Subcutaneous abdominal adipose tissue (tissue), 5 donors: ENCODE results near the gene MIDN.

Experiments used
- H3K27ac ChIP-seq: one replicate; pipeline ENCODE4 v1.7.0; 2013; ENCODE audit warnings: low read depth, mild to moderate bottlenecking, inconsistent platforms, low read length, moderate library complexity
- H3K27me3 ChIP-seq, 5 donors: one replicate each; pipeline ENCODE4 v1.7.0; 2013; ENCODE audit warnings: low read length in 5 of 5, inconsistent platforms in 1 of 5; ENCODE audit not compliant: control insufficient read depth in 5 of 5, insufficient read depth in 4 of 5
- H3K36me3 ChIP-seq, 5 donors: one replicate each; pipeline ENCODE4 v1.7.0; 2013; ENCODE audit warnings: low read length in 5 of 5; ENCODE audit not compliant: control insufficient read depth in 5 of 5, insufficient read depth in 5 of 5
- H3K4me1 ChIP-seq, 5 donors: one replicate each; pipeline ENCODE4 v1.7.0; 2013; ENCODE audit warnings: low read length in 5 of 5, mild to moderate bottlenecking in 3 of 5, moderate library complexity in 1 of 5; ENCODE audit not compliant: control insufficient read depth in 5 of 5, insufficient read depth in 5 of 5
- H3K4me3 ChIP-seq, 5 donors: one replicate each; pipeline ENCODE4 v1.7.0; 2013; ENCODE audit warnings: low read length in 5 of 5, low read depth in 1 of 5
- H3K9ac ChIP-seq, 5 donors: one replicate each; pipeline ENCODE4 v1.7.0; 2013; ENCODE audit warnings: low read length in 5 of 5, mild to moderate bottlenecking in 4 of 5, moderate library complexity in 3 of 5
- H3K9me3 ChIP-seq, 5 donors: one replicate each; pipeline ENCODE4 v1.7.0; 2013; ENCODE audit warnings: low read length in 5 of 5; ENCODE audit not compliant: control insufficient read depth in 5 of 5
- donor health status: healthy.
- donor health status: healthy.
- donor health status: healthy.
- donor health status: healthy.
- donor health status: healthy.

The MIDN gene

DNA sequence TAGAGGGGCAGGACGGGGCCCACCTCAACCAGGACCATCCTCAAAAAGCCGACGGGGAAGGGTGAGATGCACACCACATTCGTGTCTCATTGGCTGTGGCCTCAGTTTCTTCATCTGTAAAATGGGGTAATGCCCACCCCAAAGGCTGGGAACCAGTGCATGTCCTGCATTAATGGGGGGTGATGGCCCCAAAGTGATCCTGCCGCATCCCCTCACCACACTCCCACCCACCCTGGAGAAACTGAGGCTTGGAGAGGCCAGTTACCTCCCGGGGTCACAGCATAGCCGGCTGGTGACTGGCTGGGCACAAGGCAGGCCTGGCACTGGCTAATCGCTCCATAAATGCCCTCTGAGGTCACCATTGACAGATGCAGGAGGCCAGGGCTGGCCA, 640 bp upstream of the MIDN start:
- Histone ChIP-seq H3K4me3 (peak overlapping the region in 4 of 5 donors; percentile 42 to 80 (median 62)), H3K4me1 (peaks cover 2 to 57% (median 53%) of the 10 kb centered on the region in 5 donors), H3K9ac (peak overlapping the region in 3 of 5 donors; percentile 59 to 84 (median 69))

DNA sequence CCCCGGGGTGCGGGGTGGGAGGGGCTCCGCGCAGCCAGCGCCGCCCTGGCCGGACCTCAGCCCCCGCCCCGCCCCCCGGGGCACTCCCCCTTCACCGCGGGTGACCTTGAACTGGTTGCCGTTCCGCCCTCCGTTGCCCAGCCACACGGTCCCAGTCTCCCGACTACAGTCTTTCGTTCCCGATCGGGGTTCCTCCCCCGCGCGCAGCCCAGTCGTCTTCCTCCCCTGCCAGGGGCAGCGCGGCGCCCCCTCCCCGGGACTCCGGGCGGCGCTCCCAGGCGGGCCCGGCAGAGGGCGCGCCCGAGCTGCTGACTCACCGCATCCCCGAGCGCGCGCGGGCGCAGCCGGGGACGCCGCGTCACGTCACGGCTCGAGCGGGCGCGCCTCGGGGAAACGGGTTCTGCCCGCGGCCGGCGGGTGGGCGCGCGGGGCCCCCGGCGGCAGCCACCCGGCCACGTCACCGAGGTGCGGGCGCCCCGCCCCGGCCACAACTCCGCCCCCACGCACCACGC, 459 bp downstream of the MIDN start:
- H3K9me3 ChIP-seq: no peaks in the 10 kb centered on the region
- H3K27me3 ChIP-seq: no peaks in the 10 kb centered on the region
- peaks cover 0 to 11% (median 6%) of the 10 kb centered on the region in 5 donors for H3K36me3 ChIP-seq
- peak overlapping the region in 4 of 5 donors; percentile 63 to 80 (median 70) for H3K4me3 ChIP-seq
- peaks cover 2 to 55% (median 49%) of the 10 kb centered on the region in 5 donors for H3K4me1 ChIP-seq
- H3K9ac ChIP-seq: peak overlapping the region in 4 of 5 donors; percentile 71 to 83 (median 76)
- peak overlapping the region; percentile 93 for H3K27ac ChIP-seq

More for the DNA sequence above, 640 bp upstream of the MIDN start:
- no peaks in the 10 kb centered on the region for H3K27me3 ChIP-seq
- peak overlapping the region; percentile 93 for H3K27ac ChIP-seq
- H3K9me3 ChIP-seq: no peaks in the 10 kb centered on the region
- H3K36me3 ChIP-seq: peaks cover 0 to 8% (median 6%) of the 10 kb centered on the region in 5 donors

DNA sequence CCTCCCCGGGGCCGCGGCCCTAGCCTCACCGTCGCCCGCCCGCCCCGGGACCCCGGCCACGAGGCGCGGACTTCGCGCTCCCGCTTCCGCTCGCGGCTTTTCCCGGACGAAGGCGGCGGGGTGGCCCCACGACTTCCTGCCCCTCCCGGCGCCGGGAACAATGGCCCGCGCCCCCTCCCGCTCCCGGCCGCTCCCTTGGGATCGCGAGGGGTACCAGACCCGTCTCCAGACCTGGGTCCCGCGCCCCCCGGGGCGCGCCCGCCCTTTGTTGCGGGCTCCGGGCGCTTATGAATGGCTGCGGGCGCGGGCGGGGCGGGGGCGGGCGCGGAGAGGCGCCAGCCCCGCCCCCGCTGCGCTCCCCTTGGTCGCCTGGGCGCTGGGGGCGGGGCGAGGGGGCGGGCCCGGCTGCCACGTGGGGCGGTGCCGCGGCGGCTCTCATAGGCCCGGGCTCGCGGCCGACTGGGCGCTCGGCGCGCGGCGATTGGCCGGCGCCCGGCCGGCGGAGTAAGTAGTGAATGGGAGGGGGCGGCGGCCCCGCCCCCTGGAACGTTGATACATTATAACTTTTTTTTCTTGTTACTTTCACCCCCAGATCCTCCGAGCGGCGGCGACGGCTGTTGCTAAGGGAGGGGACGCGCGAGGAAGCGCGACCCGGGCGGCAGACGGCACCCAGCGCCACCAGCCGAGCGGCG, 1.1 kb downstream of the MIDN start:
- Histone ChIP-seq H3K27me3 (no peaks in the 10 kb centered on the region), H3K9me3 (no peaks in the 10 kb centered on the region), H3K4me3 (peak overlapping the region in 4 of 5 donors; percentile 75 to 86 (median 78)), H3K4me1 (peaks cover 2 to 55% (median 49%) of the 10 kb centered on the region in 5 donors), H3K27ac (peak overlapping the region; percentile 93), H3K36me3 (peaks cover 0 to 17% (median 11%) of the 10 kb centered on the region in 5 donors), H3K9ac (peak overlapping the region in 4 of 5 donors; percentile 37 to 84 (median 79))

DNA sequence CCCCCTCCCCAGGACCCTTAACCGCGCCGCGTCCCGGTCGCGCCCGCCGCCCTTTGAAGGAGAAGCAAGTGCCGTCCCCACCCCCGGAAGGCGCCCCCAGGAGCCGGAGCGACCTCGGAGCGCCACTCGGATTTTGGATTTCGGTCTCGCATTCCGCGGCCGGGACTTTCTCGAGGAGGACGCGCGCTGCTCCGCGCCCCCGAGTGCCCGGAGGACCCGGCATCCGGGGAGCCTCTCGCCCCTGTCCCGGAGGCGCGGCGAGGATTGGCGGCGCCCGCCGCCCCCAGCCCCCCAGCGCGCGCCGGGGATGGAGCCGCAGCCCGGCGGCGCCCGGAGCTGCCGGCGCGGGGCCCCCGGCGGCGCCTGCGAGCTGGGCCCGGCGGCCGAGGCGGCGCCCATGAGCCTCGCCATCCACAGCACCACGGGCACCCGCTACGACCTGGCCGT, 1.6 kb downstream of the MIDN start:
- peaks cover 2 to 55% (median 49%) of the 10 kb centered on the region in 5 donors for H3K4me1 ChIP-seq
- peak overlapping the region in 4 of 5 donors; percentile 75 to 86 (median 78) for H3K4me3 ChIP-seq
- peaks cover 0 to 22% (median 17%) of the 10 kb centered on the region in 5 donors for H3K36me3 ChIP-seq
- H3K27me3 ChIP-seq: no peaks in the 10 kb centered on the region
- peak overlapping the region; percentile 72 for H3K27ac ChIP-seq
- H3K9me3 ChIP-seq: no peaks in the 10 kb centered on the region
- peak overlapping the region in 4 of 5 donors; percentile 37 to 84 (median 78) for H3K9ac ChIP-seq

DNA sequence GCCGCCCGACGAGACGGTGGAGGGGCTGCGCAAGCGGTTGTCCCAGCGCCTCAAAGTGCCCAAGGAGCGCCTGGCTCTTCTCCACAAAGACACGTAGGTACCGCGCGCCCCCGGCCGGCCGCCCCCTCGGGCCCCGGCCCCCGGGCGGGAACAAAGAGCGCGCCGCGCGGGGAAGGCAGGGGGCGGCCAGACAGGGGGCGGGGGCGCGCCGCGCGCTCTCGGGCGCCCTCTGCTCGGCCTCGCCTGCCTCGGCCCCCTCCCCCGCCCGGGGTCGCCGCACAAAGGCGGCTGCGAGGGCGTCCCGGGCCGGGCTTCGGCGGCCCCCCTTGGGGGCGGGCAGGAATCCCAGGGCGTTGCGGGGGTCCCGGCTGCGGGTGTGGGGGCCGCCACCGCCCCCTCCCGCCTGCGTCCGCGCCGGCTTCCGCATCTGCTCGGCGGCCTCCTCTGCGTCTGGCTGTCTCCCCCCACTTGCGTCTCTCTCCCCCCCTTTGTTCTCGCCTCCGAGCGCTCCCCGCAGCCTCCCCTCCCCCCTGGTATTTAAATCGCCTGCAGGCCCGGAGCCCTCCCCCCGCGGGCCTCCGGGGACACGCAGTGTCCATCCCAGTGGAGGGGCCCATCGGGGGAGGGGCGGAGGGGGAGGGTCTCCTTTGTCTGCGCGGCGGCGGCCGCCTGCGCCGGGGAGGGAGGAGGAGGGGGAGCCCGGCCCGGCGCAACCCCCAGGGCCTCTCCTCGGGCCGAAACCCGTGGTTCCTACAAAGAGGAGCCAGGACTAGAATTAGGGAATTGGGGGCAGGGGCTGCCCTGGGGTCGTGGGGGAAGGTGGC, 2.3 kb downstream of the MIDN start:
- Histone ChIP-seq H3K27ac (peak overlapping the region; percentile 97), H3K4me3 (peak overlapping the region; percentile 35 to 86 (median 77)), H3K4me1 (peaks cover 2 to 55% (median 49%) of the 10 kb centered on the region in 5 donors), H3K9me3 (no peaks in the 10 kb centered on the region), H3K27me3 (no peaks in the 10 kb centered on the region), H3K36me3 (peaks cover 0 to 29% (median 23%) of the 10 kb centered on the region in 5 donors), H3K9ac (peak overlapping the region; percentile 38 to 89 (median 76))

DNA sequence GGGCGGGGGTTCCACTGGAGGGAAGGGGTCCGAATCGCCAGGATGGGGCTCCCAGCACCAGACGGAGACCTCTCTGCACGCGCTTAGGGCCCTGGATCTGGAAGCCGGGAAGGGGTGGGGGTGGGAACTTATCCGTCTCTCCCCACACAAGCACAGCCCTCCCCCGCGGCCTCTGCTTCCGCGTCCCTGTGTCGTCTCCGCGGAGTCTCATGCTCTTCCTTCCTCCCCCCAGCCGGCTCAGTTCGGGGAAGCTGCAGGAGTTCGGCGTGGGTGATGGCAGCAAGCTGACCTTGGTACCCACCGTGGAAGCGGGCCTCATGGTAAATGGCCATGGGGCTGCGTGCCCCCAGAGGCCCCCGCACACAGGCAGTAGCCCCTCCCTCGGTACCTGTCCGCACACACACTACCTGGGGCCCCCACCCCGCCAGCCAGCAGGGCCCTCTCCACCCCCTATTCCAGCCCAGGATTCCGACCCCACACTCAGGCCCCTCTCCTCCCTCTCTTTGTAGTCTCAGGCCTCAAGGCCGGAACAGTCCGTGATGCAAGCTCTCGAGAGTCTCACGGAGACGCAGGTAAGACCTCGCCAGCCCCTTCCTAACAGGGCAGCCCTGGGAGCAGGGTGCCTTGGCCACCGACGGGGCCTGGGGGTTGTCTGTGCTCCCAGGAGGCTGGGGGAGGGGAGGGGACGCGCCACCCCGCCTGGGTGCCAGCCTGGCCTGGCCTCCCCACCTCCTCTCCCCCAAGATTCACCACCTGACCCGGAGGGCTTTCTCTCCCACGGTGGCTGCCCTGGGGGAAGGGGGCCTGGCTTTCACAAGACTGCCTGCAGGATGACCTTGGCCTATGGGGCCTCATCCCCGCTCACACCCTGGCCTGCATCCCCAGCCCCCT, 3.2 kb downstream of the MIDN start:
- Histone ChIP-seq H3K9me3 (no peaks in the 10 kb centered on the region), H3K27me3 (no peaks in the 10 kb centered on the region), H3K4me3 (peak overlapping the region; percentile 38 to 86 (median 77)), H3K27ac (peak overlapping the region; percentile 97), H3K36me3 (peaks cover 0 to 36% (median 31%) of the 10 kb centered on the region in 5 donors), H3K4me1 (peaks cover 2 to 53% (median 49%) of the 10 kb centered on the region in 5 donors), H3K9ac (peak overlapping the region; percentile 48 to 89 (median 76))

DNA sequence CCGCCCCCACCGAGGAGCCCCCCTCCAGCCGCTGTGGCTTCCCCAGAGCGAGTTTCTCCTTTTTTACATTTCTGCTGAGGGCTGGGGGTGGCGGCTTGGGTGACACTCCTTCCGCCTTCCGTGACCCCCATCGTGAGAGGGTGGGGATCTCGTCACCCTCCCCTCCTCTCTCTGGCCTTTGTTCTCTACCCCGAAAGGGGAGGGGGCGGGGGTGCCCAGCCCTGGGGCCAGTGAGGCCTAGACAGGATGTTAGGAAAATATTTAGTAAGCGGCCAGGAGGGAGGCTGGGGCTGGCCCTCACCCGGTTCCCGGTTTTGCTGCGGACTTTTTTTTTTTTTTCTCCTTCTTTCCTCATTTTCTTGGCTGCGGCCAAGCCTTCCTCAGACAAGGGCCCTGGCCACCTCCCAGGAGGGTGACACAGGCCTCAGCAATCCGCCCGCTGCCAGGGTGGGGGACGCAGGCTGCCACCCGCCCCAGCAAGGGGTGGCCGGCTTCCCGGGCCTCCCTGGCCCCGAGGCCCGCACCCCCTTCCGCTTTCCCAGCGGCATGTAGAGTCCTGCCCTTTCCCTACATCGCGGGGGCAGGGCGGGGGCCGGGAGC, 3.9 kb downstream of the MIDN start:
- peak overlapping the region; percentile 97 for H3K27ac ChIP-seq
- H3K36me3 ChIP-seq: peaks cover 0 to 43% (median 38%) of the 10 kb centered on the region in 5 donors
- H3K9ac ChIP-seq: peak overlapping the region in 4 of 5 donors; percentile 62 to 83 (median 74)
- H3K9me3 ChIP-seq: no peaks in the 10 kb centered on the region
- H3K4me1 ChIP-seq: peaks cover 2 to 59% (median 50%) of the 10 kb centered on the region in 5 donors
- no peaks in the 10 kb centered on the region for H3K27me3 ChIP-seq
- H3K4me3 ChIP-seq: peak overlapping the region in 4 of 5 donors; percentile 75 to 86 (median 78)

DNA sequence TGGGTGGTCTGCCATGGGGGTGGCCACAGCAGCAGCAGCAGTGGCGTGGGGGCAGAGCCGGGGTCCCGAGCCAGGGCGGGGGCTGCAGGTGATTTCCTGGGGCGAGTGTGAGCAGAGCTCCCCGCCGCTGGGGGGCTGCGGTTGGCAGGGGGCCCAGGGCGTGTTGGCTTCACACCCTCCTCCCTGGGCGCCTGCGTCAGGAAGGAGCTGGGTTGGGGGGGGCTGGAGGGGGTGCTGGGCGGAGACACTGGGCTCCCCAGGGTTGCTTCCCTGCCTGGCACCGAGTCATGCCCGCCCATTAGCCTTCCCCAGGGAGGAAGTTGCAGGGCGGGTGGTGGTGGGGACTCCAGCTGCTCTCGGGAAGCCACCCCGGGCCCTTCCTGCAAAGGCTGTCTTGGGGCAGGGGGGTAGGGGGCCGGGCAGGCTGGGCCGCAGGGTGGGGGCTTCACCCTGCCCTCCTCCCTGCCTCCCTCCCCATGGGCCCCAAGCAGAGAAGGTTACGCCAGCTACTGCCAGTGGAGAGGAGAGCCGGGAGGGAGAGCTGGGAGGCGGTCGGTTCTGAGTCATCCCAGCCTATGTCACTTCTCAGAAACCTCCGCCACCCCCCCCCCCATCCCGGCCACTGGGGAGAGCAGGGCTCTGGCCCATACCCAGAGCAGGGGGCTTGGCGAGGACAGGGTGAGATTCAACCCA, 4.6 kb downstream of the MIDN start:
- Histone ChIP-seq H3K36me3 (peaks cover 0 to 49% (median 40%) of the 10 kb centered on the region in 5 donors), H3K4me3 (peak overlapping the region in 4 of 5 donors; percentile 42 to 86 (median 78))

More for the DNA sequence above, 4.6 kb downstream of the MIDN start:
- H3K27ac ChIP-seq: peak overlapping the region; percentile 97
- no peaks in the 10 kb centered on the region for H3K27me3 ChIP-seq
- H3K9me3 ChIP-seq: no peaks in the 10 kb centered on the region
- H3K4me1 ChIP-seq: peaks cover 2 to 59% (median 48%) of the 10 kb centered on the region in 5 donors
- peak overlapping the region in 4 of 5 donors; percentile 71 to 86 (median 76) for H3K9ac ChIP-seq
